GM21367 (cell line): ENCODE results near the gene ANAPC15.
A peak's percentile ranks its signal among the peaks of the same experiment; 100 is the strongest.
"Not testable (repeated sequence)": the region's sequence is repeated elsewhere in the genome, so short reads cannot be mapped to it uniquely, and the experiment has no call there.

ENCODE experiments used
- ATAC-seq: cut with Tn5 transposase; IDR thresholded peaks from one replicate; pipeline ENCODE4 v1.9.1; 2021; ENCODE audit not compliant: unreplicated experiment

Gene ANAPC15

DNA sequence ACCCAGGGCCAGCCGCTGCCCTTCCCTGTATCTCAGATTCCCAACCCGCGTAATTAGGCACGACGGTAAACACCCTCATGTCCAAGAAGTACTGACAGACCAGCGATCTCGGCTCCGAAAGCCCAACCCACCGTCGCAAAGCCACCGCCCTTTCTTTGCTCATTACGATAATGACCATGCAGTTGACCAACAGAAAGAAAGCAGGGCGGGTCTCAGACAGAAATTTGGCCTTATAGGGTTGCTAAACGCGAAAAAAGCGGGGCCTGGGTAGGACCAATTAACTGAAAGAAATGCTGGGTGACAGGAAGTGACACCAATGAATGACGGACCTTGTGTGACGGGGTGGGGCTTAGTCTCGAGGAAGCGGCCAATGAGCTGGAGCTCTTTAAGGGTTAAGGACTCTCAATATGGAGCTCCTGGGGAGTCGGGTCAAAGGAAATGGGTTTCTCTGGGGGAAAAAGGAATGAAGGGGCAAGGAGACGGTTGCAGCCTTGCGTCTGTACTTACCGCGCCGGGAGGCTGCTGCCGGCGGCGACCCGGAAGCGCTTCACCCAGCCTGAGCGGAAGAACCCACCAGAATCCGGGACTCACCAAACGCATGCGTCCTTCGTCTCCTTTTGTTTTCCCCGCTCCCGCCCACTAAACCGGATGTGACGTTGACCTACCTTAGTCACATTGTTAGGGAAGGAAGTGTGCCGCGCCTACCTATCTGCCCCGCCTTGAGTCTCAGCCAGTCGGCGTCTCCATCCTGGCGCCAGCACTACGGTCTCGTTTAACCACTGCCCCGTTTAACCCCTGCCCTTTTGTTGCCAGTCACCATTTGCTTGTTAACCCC, at the start of gene ANAPC15:
TSS of gene ANAPC15 (minus strand) at position 553 of the 835 bp plus-strand sequence. CDS start 1,419 bp downstream, outside the sequence.
- peak; percentile 72 for ATAC-seq

DNA sequence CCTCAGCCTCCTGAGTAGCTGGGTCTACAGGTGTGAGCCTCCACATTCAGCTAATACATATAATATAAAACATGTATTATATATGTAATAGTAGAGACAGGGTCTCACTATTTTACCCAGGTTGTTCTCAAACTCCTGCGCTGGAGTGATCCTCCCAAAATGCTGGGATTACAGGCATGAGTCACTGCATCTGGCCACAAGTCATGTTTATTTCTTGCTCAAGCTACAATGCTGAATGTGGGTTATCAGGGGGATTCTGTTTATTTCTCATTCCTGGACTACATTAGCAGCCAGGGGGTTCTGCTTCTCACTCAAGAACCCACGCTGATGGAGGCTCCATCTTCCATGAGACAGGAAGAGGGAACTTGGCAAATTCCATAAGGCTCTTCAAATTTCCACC, 47.8 kb upstream of the ANAPC15 start:
- ATAC-seq: no peak

DNA sequence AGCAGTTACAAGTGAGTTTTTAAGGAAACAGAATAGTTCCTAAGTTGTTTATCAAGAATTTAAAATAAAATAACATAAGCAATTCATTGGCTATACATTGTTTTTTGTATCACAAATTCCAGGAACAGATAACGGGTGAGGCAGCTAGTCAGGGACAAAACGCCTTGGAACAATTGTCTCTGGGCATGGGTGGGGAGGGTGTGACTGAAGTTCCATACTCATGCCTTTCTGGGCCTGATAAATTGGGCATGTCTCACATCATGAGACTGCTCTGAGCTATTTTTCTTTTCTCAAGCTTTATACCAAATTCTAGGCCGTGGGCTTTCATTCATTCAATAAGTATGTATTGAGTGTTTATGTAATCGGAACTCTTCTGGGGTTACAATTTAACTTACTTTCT, 44.6 kb upstream of the ANAPC15 start:
- ATAC-seq: no peak

DNA sequence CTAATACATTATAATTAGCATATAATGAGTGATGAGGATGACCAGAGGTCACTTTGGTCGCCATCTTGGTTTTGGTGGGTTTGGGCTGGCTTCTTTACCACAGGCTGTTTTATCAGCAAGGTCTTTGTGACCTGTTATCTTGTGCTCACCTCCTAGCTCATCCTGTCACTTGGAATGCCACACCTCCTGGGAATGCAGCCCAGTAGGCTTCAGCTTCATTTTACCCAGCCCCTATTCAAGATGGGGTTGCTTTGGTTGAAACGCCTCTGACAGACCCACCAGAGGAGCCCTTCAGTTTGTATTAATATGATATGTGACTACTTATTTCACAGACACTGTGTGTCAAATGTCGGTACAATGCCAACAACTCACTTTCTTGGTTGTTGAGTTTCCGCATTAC, 43.3 kb upstream of the ANAPC15 start:
- ATAC-seq: no peak

DNA sequence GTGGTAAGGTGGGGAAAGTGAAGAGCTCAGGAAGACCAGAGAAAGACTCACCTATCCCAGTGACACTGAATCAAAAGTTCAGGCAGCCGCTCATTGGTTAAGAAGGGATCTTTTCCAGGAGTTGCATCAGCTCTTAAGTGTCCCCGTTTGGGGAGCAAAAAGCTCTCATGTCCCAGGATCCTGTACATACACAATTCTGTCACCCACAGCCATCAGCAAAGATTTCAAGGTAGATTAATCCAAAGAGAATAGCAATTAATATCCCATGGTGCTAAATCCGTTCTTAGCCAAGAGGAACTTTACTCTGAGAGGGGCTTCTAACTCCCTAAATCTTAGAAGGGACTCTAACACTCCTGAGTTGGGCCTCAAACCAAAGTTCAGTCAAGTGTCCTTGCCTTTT, 42.3 kb upstream of the ANAPC15 start:
- no peak for ATAC-seq

DNA sequence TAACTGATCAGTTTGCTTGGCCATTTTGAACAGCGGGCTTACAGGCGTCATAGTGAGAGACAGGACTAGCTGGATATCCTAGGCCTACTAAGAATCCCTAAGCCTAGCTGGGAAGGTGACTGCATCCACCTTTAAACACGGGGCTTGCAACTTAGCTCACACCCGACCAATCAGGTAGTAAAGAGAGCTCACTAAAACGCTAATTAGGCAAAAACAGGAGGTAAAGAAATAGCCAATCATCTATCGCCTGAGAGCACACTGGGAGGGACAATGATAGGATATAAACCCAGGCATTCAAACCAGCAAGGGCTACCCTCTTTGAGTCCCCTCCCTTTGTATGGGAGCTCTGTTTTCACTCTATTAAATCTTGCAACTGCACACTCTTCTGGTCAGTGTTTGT, 41.4 kb upstream of the ANAPC15 start:
- not testable (repeated sequence) for ATAC-seq

DNA sequence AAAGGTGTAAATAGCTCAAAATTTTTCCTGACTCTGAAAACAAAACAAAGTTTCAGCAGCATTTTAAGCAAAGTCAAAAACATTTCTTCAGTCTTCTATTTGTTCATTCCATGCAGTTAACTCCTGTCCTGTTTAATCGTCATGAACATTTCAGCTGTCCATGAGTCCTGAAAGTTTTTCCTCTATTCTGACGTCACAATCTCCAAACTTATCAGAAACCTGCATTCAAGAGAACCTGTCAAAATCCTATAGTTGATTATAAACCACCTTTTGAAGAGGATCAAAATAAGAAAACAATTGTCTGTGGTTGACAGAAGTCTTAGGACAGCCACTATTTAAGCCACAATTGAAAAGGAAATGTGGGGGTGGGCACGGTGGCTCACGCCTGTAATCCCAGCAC, 38.4 kb upstream of the ANAPC15 start:
- ATAC-seq: no peak

DNA sequence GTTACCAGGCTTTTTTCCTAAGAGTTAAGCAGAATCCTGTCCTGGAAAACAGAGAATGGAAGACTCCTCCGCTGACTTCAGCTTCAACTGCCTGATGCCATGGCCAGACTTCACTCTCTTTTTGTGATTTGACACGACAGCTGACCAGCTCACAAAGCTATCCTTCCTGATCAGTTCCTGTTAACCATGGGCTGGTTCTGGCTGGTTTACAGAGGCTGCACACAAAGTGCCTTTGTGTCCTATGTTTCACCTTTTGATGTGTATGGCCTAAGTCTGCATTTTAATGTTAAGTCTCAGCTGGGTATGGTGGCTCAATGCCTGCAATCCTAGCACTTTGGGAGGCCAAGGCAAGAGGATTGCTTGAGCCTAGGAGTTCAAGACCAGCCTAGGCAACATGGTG, 34.1 kb upstream of the ANAPC15 start:
- ATAC-seq: no peak

DNA sequence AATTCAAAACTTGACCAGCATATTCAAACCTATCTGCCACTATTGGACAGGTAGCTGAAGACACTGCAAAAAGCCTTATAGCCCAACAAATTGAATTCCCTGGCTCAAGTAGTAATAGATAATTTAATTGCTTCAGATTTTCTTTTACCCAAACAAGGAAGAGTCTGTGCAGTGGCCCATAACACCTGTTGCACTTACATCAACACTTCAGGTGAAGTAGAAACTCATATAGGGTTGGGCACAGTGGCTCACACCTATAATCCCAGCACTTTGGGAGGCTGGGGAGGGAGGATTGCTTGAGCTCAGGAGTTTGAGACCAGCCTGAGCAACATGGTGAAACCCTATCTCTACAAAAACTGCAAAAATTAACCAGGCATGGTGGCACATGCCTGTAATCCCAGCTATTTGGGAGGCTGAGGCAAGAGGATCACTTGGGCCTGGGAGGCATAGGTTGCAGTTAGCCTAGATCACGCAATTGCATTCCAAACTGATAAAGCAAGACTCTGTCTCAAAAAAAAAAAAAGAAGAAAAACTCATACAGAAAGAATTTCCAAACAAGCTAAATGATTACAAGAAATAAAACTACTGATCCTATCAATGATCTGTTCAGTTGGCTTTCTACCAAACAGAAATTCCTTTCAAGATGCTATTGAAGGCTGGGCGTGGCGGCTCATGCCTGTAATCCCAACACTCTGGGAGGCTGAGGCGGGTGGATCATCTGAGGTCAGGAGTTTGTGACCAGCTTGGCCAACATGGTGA, 32.5 kb upstream of the ANAPC15 start:
- no peak for ATAC-seq

DNA sequence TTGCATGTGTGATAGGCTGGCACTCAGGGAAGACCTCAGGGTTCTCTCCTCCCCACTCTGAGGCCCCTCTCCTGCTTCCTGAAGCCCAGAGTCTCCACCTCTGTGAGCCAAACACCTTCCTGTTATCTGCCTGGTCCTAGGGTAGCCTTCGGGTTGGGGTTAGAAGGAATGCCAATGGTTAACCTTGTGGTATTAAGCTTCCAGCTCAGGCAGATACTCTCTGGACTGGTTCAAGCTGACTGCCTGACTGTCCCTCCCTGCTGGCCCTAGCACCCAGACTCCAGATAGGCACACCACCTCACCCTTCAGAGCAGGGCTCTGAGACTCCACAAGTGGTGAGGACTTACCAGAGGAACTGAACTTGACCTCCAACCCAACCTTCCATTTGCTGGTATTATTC, 30.0 kb upstream of the ANAPC15 start:
- not testable (repeated sequence) for ATAC-seq

DNA sequence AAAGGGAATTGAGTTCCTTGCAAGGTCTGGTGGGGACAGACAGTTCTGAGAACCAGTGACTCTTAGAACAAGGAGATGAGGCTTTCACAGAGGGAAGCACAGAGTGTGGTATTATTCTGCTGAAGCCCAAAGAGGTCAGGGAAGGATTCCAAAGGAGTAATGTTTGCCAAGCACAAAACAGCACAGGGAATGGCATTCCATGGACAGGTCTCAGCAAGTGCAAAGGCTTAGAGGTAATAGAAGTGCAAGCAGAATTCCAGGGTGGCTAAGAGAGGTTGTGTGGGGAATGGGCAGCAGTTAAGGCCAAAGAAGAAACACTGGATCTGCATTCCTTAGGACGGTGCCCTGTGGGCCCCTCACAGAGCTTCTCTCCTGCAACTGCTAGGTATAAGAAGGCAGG, 29.6 kb upstream of the ANAPC15 start:
- ATAC-seq: not testable (repeated sequence)

DNA sequence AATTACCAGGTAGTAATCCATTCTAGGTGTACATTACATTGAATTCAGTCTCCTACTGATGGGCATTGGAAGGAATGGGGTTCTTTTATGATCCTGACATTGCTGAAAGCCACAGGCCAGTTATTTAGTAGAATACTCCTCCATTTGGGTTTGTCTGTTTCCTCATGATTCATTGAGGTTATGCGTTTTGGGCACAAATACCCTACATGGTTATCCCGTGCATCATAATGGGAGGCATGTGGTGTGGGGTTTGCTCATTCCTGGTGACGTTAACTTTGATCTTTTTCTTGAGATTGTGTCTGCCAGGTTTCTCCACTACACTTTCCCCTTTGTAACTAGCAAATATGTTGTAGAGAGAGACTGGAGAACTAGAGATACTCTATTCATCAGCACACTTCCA, 28.6 kb upstream of the ANAPC15 start:
- ATAC-seq: no peak

DNA sequence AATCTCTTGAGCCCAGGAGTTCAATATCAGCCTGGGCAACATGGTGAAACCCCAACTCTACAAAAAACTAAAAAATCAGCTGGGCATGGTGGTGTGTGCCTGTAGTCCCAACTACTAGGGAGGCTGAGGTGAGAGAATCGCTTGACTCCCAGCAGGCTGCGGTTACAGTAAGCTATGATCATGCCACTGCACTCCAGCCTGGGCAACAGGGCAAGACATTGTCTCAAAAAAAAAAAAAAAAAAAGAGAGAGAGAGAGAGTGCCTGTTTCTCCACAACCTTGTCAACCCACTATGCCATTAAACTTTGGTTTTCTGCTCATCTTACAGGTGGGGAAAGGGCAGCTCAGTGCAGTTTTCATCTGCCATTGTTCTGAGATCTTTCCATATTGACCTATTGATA, 28.2 kb upstream of the ANAPC15 start:
- no peak for ATAC-seq

DNA sequence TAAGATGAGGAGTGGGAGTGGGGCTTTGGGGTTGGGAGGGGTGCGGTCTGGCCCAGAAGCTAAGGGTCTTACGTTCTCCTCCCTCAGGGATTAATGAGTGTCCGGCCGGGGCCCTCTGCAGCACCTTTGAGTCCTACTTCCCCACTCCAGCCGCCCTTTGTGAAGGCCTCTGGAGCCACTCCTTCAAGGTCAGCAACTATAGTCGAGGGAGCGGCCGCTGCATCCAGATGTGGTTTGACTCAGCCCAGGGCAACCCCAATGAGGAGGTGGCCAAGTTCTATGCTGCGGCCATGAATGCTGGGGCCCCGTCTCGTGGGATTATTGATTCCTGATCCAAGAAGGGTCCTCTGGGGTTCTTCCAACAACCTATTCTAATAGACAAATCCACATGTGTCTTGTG, 27.0 kb upstream of the ANAPC15 start:
- no peak for ATAC-seq

DNA sequence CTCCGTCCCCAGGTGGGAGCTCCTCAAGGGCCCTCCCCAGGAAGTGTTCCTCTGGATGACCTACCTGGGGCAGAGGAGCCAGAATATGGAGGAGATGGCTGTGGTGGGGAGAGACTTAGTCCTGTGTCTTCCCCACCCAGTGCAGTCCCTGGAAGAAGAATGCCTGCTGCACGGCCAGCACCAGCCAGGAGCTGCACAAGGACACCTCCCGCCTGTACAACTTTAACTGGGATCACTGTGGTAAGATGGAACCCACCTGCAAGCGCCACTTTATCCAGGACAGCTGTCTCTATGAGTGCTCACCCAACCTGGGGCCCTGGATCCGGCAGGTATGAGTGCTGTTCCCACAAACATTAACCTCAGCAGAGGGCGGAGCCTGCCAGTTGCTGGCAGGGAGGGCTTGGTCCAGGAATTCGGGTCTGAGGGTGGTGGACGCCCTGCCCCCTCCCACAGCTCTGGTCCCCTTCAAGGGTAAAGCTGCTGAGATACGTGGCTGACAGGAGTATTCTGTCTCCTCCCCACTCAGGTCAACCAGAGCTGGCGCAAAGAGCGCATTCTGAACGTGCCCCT, 26.4 kb upstream of the ANAPC15 start:
- no peak for ATAC-seq

DNA sequence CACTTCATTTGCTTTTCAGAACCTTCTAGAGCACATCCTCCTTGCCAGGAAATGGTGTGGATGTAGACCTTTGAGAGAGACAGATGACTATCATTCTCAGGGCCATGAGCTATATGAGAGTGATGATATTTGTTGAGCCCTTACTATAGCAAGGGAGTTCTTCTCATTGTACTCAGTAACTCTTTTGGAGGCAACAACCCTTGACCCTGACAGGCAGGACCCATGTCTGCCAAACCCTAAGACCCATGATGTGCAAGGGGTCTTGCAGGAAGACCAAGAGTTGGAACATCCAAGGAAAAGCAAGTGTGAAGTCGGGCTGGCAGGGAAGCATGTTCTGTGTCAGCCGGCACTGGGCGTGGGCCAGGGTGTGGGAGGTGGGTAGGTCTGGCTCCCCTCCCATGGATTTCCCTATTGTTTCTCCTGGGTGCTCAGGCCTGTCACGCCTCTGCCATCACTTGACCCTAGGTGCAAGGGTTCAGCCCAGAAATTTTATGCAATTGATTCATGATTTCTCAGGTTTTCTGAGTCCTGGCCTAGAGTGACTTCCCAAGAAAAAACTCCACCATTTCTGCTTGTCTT, 24.3 kb upstream of the ANAPC15 start:
- ATAC-seq: no peak

DNA sequence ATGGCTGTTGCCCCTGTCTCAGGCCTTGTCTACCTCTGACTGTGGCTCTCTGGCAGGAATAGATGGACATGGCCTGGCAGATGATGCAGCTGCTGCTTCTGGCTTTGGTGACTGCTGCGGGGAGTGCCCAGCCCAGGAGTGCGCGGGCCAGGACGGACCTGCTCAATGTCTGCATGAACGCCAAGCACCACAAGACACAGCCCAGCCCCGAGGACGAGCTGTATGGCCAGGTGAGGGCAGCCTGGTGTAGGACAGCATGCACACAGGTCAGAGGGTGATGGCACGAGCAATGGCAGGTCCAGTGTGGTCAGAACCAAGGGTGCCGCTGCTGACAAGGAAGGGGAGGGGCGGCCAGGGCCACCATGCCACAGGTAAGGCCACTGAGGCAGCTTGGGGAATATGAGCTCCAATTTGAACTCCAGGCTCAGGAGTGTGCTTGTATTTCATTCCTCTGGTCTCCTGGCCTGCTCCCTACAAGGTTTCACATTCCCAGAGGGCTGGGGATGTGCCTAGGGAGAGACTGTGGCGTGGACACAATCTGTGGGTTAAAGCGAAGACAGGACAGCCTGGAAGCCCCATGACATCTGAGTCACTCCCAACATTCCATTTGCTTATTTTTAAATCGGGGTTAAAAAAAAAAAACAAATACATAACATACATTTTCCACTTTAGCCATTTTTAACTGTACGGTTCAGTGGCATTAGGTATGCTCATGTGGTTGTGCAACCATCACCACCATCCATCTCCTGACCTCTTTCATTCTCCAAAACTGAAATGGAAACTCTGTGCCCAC, 23.6 kb upstream of the ANAPC15 start:
- no peak for ATAC-seq

DNA sequence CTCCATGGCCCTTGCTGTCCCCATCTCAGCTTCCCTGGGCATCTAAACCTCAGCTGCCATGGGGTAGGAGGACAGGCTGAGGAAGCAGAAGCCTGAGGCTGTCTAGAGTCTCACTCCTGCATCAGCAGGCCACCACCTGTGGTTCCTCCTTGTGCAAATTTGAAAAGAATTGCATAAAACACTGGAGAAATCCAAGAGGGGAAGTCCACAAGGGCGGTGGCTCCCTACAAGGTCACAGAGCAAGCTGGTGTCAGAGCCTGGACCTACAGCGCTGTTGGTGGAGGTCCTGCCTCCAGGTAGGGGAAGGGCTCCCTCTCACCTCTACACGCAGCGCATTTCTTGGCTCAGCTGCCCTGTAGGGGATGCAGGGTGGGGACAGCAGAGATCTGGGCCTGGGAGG, 23.0 kb upstream of the ANAPC15 start, which contains the start of gene FOLR3:
TSS of gene FOLR3 (plus strand) at position 253 of the 400 bp plus-strand sequence. CDS start 228 bp downstream, outside the sequence.
- not testable (repeated sequence) for ATAC-seq

DNA sequence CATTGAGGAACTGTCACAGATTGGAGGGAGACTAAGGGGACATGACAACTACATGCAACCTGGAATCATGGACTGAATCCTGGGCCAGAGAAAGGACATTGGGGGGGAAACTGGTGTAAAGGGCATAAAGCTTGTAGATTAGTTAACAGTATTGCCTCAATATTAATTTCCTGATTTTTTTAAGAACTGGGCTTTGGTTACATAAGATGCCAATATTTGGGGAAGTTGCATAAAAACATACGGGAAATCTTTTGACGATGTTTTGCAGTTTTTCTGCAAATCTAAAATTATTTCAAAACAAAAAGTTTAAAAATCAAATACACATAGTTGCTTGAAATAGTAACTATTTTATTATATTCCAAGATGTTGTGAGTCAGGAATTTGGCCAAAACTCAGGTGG, 20.2 kb upstream of the ANAPC15 start:
- no peak for ATAC-seq

DNA sequence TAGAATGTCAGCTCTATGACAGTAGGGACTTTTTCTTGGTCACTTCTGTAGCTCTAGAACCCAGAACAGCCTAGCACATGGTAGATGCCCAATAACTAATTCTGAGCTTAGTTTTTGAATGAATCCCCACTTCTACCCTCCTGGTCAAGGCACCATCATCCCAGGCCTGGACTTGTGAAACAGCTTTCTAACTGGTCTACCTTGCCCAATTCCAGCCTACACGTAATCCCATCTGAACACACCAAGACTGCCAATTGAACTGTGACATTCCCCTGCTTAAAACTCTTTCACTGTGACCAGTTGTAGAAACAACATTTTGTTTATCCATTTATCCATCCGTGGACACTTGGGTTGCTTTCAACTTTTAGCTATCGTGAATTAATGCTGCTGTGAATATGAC, 16.9 kb upstream of the ANAPC15 start:
- ATAC-seq: no peak

DNA sequence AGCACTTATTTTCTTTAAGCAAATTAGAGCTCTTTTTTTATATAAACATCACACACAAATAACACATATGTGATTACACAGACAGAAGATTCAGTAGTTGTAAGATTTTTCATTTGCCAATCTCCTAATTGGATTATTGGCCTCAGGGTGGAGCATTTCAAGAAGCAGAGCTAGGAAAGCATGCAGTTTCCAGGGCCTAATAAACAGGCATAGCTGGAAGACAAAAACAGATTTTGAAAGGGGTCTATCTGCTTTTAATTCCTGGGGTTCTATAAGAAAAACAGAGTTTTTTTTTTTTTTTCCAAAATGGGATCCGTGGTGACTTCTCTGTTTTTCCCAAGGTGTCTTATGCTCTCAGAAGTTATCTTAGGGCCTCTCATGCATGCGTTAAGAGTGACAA, 15.4 kb upstream of the ANAPC15 start:
- no peak for ATAC-seq
